HG03442 (cell line): Measurements from ENCODE around the gene NSA2.
"Not testable (repeated sequence)": the region's sequence is repeated elsewhere in the genome, so short reads cannot be mapped to it uniquely, and the experiment has no call there.

Source experiments
- ATAC-seq: cut with Tn5 transposase; IDR thresholded peaks from one replicate; pipeline ENCODE4 v1.9.1; 2021; ENCODE audit warnings: mild to moderate bottlenecking, moderate library complexity; ENCODE audit not compliant: unreplicated experiment

NSA2 gene

DNA sequence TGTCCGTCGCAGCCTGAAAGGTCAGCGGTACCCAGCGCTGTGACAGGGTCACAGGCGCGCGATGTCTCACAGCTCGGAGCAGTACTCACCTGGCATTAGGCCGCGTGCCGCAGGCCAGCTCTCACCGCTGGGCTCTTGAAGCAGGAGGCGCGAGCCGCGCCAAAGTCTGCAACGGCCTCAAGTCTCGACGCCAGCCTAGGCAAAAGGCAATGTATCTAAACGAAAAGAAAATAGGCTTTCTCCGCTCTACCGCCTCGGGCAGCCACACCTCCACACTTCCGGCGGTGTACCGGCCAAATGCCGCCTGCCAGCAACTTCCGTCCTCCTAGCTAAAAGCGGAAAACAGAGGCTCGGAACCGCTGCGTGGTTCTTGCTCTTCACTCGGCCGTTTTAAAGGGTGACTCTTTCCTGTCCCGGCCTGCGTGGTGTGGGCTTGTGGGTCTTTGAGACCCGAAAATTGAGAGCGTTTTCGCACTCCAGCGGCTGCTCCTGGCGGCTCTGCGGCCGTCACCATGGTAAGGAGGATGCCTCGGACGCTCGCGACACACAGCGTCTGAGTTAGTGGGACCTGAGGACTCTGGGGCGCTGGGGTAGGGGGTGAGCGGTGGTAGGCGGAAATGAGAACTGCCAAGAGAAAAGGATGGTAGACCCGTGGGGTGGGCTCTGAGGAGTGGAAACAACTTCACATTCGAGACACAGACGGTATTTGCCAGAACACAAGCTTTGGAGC lies at the start of gene NSA2, which contains the start of gene GFM2:
Gene NSA2 (plus strand): TSS at position 401 of the 730 bp plus-strand sequence. CDS start 112 bp downstream, at position 513.
Gene GFM2 (minus strand): TSS at position 269 of the 730 bp plus-strand sequence. CDS start 3,375 bp downstream, outside the sequence.
- peak; percentile 84 for ATAC-seq

GRCh38 chr5:74717596-74717995 lies 49.5 kb upstream of the NSA2 start:
- no peak for ATAC-seq

- ATAC-seq, result no peak
Measured at GRCh38 chr5:74722271-74722670, 44.8 kb upstream of the NSA2 start.

GRCh38 chr5:74725331-74725730 lies 41.7 kb upstream of the NSA2 start:
- no peak for ATAC-seq

GRCh38 chr5:74736759-74737158 lies 30.3 kb upstream of the NSA2 start:
- ATAC-seq, result no peak

GRCh38 chr5:74738406-74738805 lies 28.6 kb upstream of the NSA2 start:
- no peak for ATAC-seq

DNA sequence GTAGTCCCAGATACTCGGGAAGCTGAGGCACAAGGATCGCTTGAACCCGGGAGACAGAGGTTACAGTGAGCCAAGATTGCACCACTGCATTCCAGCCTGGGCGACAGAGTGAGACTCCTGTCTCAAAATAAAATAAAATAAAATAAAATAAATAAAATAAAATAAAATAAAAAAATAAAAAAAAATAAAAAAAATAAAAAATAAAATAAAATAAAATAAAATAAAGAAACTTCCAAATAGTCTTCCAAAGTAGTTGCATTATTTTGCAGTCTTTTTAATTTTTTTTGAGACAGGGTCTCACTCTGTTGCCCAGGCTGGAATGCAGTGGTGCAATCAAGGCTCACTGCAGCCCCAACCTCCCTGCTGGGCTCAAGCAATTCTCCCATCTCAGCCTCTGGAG lies 18.3 kb upstream of the NSA2 start:
- ATAC-seq, result not testable (repeated sequence)

DNA sequence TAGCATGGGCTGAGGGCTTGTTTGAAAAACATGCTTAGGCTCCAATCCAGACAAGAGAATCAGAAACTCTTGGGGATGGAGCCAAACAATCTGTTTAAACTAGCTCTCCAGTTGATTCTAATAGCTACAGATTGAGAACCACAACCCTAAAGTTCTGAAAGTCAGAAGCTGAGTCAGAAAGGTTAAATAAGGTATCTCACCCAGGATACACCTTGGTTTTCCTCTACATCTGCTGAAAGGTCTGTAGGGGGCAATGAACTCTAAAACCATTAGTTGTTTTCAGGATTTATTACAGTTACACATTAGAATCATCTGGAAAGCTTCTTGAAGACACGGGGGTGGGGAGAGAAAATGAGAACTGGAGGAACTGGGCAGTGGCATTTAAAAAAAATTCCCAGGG lies 5.8 kb upstream of the NSA2 start:
- no peak for ATAC-seq

GRCh38 chr5:74762599-74762998 lies 4.5 kb upstream of the NSA2 start:
- ATAC-seq, result no peak

DNA sequence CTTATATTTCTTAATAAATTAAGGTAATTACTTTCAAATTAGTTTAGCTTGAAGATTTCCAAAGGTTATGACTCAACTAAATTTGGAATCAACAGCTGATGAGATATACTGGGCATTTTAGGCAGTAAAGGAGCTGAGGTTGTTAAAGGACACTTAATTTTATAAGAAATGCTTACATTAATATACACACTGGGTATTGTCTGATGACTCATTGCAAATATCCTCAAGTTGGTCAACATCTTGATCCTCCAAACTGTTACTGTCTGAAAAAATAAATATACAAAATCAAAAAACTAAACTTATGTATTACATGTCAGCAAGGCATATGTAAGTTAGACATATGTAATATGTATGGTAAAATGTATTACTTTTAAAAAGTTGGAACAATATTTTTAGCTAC lies 3.5 kb upstream of the NSA2 start:
- ATAC-seq, result no peak

GRCh38 chr5:74765201-74765600 lies 1.8 kb upstream of the NSA2 start:
- no peak for ATAC-seq

DNA sequence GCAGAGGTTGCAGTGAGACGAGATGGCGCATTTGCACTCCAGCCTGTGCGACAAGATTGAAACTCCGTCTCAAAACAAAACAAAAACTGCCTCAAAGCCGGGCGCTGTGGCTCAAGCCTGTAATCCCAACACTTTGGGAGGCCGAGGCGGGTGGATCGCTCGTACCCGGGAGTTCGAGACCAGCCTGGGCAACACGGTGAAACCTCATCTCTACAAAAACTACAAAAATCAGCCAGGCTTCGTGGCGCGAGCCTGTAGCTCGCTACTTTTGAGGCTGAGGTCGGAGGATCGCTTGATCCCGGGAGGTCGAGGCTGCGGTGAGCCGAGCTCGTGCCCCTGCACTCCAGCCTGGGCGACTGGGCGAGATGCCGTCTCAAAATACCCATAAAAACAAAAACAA lies 1.1 kb upstream of the NSA2 start:
- ATAC-seq, result no peak

GRCh38 chr5:74766418-74766848 lies 616 bp upstream of the NSA2 start:
- ATAC-seq, result peak; percentile 34

DNA sequence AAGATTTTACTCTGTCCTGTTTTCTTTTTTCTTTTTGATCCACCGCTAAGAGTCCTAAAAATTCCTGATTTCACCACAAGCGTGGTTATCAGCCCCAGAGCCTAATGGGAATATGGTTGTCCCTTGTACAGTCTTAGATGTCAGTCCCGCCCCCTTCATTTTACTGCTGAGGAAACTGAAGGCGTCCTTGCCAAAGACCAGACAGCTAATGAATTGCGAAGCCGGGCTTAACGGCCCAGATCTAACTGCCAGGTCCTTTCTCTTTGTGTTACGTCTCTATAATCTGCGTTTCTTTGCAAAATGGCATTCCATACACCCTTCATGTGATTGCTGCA lies 497 bp downstream of the NSA2 start:
- ATAC-seq, result peak; percentile 11

DNA sequence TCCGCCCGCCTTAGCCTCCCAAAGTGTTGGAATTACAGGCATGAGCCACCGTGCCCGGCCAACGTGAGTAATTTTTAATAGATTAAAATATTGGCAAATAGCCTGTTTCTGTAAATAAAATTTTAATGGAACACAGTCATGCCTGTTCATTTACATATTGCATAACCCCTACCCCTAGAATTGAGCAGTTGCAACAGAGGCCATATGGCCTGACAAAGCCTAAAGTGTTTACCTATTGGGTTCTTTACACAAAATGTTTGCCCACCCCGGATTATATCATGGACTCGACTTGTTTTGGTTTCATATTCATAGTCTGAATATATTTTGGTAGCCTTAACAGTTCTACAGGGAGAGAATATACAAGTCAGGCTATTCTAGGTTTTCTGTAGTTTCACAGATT lies 5.3 kb downstream of the NSA2 start:
- ATAC-seq, result no peak

DNA sequence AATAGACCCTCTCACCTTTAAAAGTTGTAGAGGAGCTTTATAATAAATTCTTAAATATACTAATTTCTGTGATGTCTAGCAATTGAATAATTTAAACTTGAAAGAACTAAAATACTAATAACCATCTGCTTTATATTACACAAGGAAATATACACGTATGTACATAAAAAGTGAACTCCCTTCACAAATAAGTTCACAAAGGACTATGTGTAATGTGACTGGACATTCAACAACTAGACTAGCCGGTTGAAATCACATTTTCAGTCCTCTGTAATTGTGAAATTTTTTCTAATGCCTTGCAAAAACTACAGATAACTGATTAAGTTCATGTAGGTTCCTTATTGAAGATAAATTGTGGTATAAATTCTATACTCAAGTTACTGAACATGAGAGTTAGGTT lies 11.6 kb downstream of the NSA2 start:
- no peak for ATAC-seq

DNA sequence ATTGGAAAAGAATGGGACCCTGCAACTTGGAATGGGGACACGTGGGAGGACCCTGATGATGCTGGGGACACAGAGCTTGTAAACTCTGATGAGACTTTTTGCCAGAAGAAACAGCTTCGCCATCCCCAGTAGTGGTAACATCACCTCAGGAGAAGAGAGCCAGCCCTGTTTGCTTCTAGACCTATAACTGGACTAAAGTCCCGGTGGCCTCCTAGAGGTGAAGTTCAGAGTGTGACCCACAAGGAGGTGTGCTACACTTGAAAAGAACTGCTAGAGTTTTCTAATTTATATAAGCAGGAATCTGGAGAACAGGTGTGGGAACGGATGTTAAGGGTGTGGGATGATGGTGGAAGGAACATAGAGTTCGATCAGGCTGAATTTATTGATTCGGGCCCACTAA lies 19.8 kb downstream of the NSA2 start:
- ATAC-seq, result no peak

DNA sequence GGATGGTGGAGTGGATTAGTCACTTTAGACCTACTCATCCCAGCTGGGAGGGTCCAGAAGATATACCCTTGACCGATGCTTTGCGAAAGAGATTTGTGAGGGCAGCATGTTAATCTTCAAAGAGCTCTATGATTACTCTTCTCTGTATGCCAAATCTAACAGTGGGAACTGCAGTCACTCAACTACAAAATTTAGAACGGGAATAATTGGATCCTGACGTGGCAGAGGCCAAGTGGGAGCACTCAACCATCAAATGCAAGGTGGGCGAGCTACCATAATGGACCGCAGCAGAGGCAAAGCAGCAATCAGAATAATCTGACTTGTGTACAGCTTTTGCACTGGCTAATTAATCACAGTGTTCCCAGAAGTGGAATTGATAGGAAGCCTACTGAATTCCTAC lies 20.4 kb downstream of the NSA2 start:
- ATAC-seq, result no peak

GRCh38 chr5:74791669-74792068 lies 24.6 kb downstream of the NSA2 start:
- ATAC-seq, result not testable (repeated sequence)

DNA sequence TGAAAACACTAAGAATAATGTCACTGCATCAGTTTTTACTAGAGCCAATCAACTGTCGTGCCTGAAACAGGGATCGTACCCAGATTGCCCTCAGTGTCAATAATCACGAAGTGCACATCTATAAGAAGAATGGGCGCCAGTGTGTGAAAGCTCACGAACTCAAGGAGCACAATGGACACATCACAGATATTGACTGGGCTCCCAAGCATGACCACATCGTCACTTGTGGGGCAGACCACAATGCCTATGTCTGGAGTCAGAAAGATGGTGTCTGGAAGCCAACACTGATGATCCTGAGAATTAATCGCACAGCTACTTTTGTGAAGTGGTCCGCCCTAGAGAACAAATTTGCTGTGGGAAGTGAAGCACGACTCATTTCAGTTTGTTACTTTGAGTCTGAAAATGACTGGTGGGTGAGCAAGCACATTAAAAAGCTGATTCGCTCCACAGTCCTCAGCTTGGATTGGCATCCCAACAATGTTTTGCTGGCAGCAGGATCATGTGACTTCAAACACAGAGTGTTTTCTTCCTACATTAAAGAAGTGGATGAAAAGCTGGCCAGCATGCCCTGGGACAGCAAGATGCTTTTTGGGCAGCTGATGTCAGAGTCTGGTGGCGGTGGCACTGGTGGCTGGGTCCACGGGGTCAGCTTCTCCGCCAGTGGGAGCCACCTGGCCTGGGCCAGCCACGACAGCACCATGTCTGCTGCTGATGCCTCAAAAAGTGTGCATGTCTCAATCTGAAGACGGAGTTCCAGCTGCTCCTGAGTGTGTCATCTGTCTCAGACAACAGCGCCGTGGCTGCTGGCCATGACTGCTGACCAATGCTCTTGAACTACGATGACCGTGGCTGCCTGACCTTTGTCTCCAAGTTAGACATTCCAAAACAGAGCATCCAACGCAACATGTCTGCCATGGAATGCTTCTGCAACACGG lies 32.2 kb downstream of the NSA2 start:
- ATAC-seq, result no peak

- ATAC-seq, result no peak
Measured at GRCh38 chr5:74801197-74801596, 34.1 kb downstream of the NSA2 start.

DNA sequence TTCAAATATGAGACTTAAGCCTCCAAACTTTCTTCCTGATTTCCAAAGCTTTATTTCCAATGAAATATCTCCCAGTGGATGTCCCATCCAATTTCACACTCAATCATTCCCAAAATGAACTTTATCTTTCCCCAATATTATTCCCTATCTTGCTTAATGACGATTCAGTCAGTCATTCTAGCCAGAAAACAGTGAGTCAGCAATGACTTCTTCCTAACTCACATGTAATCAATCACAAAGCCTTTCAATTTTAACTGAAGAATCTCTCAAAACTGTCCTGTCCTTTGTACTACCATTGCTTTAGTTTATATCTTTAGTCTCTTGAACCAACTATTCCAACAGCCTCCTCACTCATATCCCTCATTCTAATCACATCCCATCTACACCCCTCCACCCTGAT lies 34.9 kb downstream of the NSA2 start:
- no peak for ATAC-seq
